Activated CD8-positive, alpha-beta memory T cell treated with anti-CD3 and anti-CD28 coated beads, Interleukin-2, amount 10 ng/mL, durations not matched to agents 7 days and 5 days (primary cell): ENCODE measurements around the gene NAA80. TPM values are rescaled to one million over a fixed set of nuclear protein-coding genes. Genes with fewer than 3 reads are reported as not detected.

Experiments used
- ATAC-seq: fragments of 150-1000 bp; cut with Tn5 transposase; one replicate; pipeline ENCODE4 v1.10.0; 2021; ENCODE audit warnings: moderate library complexity
- CTCF ChIA-PET: fragments of 350-600 bp; sonication (Branson Sonifier 250); formaldehyde crosslinking; loops from one replicate; lab custom pipeline; 2021; ENCODE audit warnings: antibody characterized with exemption; lab: Charles Lee
- DNase-seq: peaks from one replicate; pipeline ENCODE4 v3.0.0-alpha.2; 2020
- H3K27ac Mint-ChIP-seq: one replicate; pipeline ENCODE4 v1.8.0; 2021; ENCODE audit warnings: mild to moderate bottlenecking, mixed read lengths
- H3K27me3 Mint-ChIP-seq: one replicate; pipeline ENCODE4 v1.8.0; 2021; ENCODE audit warnings: mixed read lengths
- H3K36me3 Mint-ChIP-seq: one replicate; pipeline ENCODE4 v1.8.0; 2021; ENCODE audit warnings: mild to moderate bottlenecking, mixed read lengths
- H3K4me1 Mint-ChIP-seq: one replicate; pipeline ENCODE4 v1.8.0; 2021; ENCODE audit warnings: mixed read lengths
- H3K4me3 Mint-ChIP-seq: one replicate; pipeline ENCODE4 v1.8.0; 2021; ENCODE audit warnings: mild to moderate bottlenecking, moderate library complexity, mixed read lengths
- H3K9me3 Mint-ChIP-seq: one replicate; pipeline ENCODE4 v1.8.0; 2022; ENCODE audit warnings: low read depth, mixed read lengths
- total RNA-seq, 2 experiments: library from RNA; stranded (reverse); gene quantifications; one replicate each; pipeline ENCODE4 v1.2.3, GENCODE V29; 2021

Gene NAA80
- total RNA-seq, 2 experiments from 2014 or later, result 23.1 to 37.3 TPM

DNA sequence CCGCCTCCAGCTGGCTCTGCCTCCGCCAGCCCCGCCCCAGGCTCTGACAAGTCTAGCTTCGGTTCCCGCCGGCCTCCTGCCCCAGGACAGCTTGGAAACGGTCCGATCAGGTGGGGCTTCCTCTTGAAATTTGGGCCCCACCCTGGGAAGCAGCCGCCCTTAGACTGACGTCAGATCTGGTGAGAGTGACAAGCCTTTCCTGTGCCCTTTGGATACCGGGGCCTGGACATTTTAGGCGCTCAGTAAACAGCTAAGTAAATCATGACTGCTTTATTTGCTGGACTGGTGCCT lies 378 bp upstream of the NAA80 start:
- CTCF ChIA-PET, result interaction anchor here (0.7 to 17.4 kb wide), 15 partner anchors 20 to 105 kb away, joined by 3 to 266 read pairs (median 5); partner anchors contain the start of genes HYAL2, RASSF1 and TUSC2
- H3K4me3 Mint-ChIP-seq, result peak overlapping the region; percentile 96
- H3K27me3 Mint-ChIP-seq, result no peaks in the 10 kb centered on the region
- H3K9me3 Mint-ChIP-seq, result no peaks in the 10 kb centered on the region
- DNase-seq, result no peak
- no peak for ATAC-seq
- peaks cover 5% of the 10 kb centered on the region for H3K36me3 Mint-ChIP-seq
- peak overlapping the region; percentile 99 for H3K27ac Mint-ChIP-seq
- H3K4me1 Mint-ChIP-seq, result peaks cover 24% of the 10 kb centered on the region

DNA sequence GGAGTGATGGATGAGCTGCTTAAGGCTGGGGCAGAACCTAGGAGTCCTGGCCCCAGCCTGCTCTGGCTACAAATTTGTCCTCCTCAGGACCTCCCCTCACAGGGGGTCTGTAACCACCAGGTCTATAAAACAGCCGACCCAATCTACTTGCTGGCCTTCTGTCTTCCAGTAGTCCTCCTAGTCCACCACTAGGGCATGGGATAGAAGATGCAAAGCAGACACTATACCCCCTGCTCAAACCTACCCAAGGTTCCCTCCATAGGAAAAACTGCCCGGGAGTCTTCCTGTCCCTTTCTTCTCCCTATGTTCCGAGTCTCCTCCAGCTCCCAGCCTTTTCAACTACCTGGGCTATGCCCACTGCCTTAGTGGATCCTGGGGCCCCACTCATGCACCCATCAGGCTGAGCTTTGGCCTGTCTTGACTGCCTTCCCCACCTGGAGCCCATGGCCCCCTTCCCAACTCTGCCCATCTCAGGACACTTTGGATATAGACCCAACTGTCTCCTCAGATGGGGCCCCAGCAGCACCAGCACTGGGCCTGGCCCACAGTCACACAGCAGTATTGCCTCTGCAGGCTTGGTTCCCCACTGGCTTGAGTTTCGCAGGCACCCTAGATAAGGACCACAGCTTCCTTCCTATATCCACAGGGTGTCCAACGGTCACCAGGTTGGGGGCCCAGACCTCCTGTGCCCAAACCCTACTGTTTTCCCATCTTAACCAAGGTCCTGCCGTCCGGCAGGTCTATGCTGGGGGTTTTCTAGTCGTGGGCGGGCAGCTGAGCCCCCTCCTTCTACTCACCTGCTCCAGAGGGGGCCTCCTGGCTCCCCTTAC lies 1.1 kb downstream of the NAA80 start:
- ATAC-seq, result no peak
- peak; percentile 54 for DNase-seq
- no peaks in the 10 kb centered on the region for H3K27me3 Mint-ChIP-seq

DNA sequence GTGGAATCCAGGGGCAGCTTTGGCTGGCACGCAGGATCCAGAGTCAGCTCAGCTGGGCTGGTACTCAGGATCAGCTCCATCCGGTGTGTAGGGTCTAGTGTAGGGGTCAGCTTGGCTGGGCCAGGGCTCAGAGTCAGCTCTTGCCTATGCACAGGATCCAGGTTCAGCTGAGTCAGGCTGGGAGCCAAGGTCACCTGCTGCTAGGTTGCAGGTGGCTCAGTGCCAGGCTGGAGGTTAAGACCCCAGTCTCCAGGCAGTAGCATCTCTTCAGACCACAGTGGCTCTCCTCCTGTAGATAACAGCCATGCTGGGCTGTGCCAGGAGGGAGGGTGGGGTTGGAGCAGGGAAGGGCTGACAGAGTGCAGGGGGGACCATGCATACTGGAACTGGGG lies 1.8 kb downstream of the NAA80 start:
- Mint-ChIP-seq H3K27me3 (no peaks in the 10 kb centered on the region), H3K4me3 (peak overlapping the region; percentile 96), H3K9me3 (no peaks in the 10 kb centered on the region), H3K4me1 (peaks cover 29% of the 10 kb centered on the region), H3K36me3 (peaks cover 5% of the 10 kb centered on the region), H3K27ac (peak overlapping the region; percentile 99)
- ATAC-seq (no peak), DNase-seq (peak; percentile 41)
- CTCF ChIA-PET, result interaction anchor here (0.5 to 17.4 kb wide), 6 partner anchors 24 to 68 kb away, joined by 3 to 266 read pairs (median 4); partner anchors contain the start of genes HYAL2, TMEM115 and TUSC2

More for the DNA sequence above, 1.1 kb downstream of the NAA80 start:
- Mint-ChIP-seq H3K4me3 (peak overlapping the region; percentile 96), H3K36me3 (peaks cover 5% of the 10 kb centered on the region), H3K4me1 (peaks cover 23% of the 10 kb centered on the region), H3K9me3 (no peaks in the 10 kb centered on the region), H3K27ac (peak overlapping the region; percentile 99)
- CTCF ChIA-PET, result interaction anchor here (0.5 to 17.4 kb wide), 18 partner anchors 9 to 293 kb away, joined by 3 to 266 read pairs (median 4); partner anchors contain the start of genes HYAL2, RASSF1, TMEM115 and TUSC2

DNA sequence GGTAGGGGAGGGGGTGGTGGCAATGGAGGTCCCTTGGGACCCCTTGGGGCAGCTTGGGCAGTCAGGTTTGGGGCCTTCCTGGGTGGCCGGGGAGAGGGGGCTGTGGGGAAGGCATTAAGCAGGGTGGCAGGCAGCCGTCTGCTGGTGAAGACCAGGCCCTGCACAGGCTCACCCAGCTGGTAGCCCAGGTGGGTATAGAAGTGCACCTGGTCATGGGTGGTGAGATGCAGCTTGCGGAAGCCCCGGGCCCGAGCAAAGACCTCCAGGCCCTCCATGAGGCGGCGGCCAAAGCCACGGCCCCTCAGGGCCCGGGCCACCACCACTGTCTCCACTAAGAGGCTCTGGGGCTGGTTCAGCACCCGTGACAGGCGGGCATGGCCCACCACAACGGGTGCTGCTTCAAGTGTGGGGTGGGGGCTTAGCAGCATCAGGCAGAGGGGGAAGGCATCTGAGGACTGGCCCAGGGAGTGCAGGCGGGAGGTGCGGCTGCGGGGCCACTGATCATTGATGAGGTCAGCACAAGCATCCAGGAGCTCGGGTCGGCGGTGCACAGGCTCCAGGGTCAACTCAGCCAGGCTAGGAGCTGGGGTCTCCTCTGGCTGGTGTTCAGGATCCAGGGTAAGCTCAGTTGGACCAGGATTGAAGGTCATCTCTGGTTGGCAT lies 2.4 kb downstream of the NAA80 start:
- no peaks in the 10 kb centered on the region for H3K27me3 Mint-ChIP-seq
- H3K9me3 Mint-ChIP-seq, result no peaks in the 10 kb centered on the region
- CTCF ChIA-PET, result interaction anchor here (1.6 to 17.4 kb wide), 2 partner anchors 25 to 63 kb away, joined by 4 to 266 read pairs; partner anchors contain the start of genes HYAL2, TMEM115 and TUSC2
- H3K36me3 Mint-ChIP-seq, result peaks cover 5% of the 10 kb centered on the region
- DNase-seq, result peak; percentile 40
- no peak overlapping the region for H3K4me3 Mint-ChIP-seq
- H3K4me1 Mint-ChIP-seq, result peaks cover 30% of the 10 kb centered on the region
- no peak for ATAC-seq
- H3K27ac Mint-ChIP-seq, result peak overlapping the region; percentile 99

DNA sequence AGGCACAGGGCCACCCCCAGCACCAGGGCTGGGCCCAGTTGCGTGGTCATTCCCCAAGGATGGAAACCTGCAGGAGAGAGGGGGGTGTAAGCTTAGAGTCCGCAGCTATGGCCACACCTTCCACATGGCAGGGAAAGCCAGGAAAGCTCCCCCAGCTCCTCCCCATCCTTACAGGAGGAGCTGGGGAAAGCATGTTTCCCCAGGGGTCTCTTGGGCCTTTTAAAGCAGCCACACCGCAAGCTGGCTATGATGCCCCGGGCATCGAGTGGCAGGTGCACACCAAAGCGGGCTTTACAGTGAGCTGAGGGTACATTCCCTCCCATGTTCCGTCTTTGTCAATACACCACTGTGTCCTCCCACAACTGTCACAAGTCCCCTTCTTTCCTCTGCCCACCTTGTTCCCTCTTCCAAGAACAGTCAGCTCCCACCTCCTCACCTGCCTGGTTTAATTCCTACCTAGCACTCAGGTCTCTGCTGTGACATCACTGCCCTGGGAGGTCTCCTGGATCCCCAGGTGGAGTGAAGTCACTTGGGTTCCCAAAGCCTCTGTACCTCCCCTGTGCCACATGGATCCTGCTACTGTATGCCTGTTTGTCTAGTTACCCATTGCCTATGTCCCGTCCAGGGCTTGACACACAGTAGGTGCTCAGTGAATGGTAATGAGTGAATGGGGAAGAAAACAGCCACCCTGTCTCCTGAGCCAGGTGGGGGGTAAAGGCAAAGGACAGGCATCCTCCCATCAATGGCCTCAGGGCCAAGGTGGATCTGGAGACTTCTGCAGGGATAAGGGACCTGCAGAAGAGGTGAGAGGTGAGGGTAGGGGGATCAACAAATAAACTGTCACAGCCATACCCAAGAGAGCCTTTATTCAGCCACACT lies 3.4 kb downstream of the NAA80 start:
- Mint-ChIP-seq H3K9me3 (no peaks in the 10 kb centered on the region), H3K27ac (no peak overlapping the region), H3K4me1 (peaks cover 32% of the 10 kb centered on the region), H3K36me3 (peaks cover 5% of the 10 kb centered on the region), H3K4me3 (no peak overlapping the region), H3K27me3 (no peaks in the 10 kb centered on the region)
- ATAC-seq (no peak), DNase-seq (no peak)
- CTCF ChIA-PET, result interaction anchor here (0.9 to 17.4 kb wide), 4 partner anchors 26 to 69 kb away, joined by 3 to 266 read pairs (median 4); partner anchors contain the start of genes HYAL2 and TUSC2

DNA sequence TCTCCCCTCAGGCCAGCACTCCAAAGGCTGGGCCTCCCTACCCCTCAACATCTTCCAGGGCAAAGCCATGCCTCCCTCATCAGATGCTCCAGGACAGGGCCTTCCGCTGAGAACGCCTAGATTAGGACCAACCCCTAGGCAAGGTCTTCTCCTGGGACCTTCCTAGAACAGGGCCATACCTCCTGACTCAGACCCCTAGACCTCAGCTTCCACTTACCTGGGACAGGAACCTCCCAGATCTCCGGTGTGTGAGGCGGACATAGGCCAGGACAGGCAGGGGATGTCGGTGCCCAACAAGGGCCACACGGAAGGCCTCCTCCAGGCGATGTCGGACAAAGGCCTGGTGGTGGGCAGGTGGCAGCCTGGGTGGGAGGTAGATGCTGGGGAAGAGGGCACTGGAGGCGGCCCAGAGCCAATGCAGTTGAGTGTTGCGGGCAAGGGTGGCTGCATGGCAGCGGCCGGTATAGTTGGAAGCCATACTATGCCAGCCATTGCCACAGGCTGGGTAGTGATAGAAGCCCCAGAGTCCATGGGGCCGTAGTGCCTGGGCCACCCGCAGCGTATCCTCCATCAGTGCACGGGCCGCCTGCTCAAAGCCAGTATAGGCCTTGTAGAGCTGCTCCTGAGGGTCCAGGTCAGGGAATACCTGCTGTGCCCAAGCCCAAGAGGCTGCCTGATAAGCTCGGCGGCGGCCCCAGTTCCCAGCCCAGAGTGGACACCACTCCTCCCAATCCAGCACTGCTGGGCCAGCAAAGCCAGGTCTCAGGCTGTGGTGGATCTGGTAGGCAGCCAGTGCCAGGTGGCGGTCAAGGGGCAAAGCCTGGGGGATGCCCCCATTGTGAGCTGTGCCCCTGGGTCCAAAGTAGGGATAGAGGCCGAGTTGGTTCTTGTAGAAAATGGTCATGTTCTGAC lies 4.5 kb downstream of the NAA80 start:
- peaks cover 30% of the 10 kb centered on the region for H3K4me1 Mint-ChIP-seq
- H3K27me3 Mint-ChIP-seq, result no peaks in the 10 kb centered on the region
- ATAC-seq (no peak), DNase-seq (peak; percentile 39)
- no peak overlapping the region for H3K4me3 Mint-ChIP-seq
- no peak overlapping the region for H3K27ac Mint-ChIP-seq
- H3K36me3 Mint-ChIP-seq, result peaks cover 7% of the 10 kb centered on the region
- CTCF ChIA-PET, result interaction anchor here (0.9 to 17.4 kb wide), 5 partner anchors 27 to 68 kb away, joined by 3 to 266 read pairs (median 3); partner anchors contain the start of genes HYAL2 and TUSC2
- no peaks in the 10 kb centered on the region for H3K9me3 Mint-ChIP-seq

DNA sequence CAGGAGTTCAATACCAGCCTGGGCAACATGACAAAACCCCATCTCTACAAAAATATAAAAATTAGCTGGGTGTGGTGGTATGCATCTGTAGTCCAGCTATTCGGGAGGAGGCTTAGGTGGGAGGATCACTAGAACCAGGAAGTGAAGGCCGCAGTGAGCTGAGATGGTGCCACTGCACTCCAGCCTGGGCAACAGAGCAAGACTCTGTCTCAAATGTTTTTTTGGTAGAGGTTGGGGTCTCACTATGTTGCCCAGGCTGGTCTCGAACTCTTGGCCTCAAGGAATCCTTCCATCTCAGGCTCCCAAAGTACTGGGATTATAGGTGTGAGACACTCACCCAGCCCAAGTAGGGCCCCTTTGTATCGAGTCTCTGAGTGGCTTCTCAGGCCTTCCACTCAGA lies 5.1 kb downstream of the NAA80 start:
- CTCF ChIA-PET, result interaction anchor here (1.6 to 17.4 kb wide), 2 partner anchors 27 to 55 kb away, joined by 3 to 266 read pairs; partner anchors contain the start of genes HYAL2 and TUSC2
- Mint-ChIP-seq H3K36me3 (peaks cover 7% of the 10 kb centered on the region), H3K4me3 (no peak overlapping the region), H3K27ac (no peak overlapping the region), H3K9me3 (no peaks in the 10 kb centered on the region), H3K4me1 (peaks cover 29% of the 10 kb centered on the region), H3K27me3 (no peaks in the 10 kb centered on the region)
- no peak for DNase-seq
- ATAC-seq, result no peak

DNA sequence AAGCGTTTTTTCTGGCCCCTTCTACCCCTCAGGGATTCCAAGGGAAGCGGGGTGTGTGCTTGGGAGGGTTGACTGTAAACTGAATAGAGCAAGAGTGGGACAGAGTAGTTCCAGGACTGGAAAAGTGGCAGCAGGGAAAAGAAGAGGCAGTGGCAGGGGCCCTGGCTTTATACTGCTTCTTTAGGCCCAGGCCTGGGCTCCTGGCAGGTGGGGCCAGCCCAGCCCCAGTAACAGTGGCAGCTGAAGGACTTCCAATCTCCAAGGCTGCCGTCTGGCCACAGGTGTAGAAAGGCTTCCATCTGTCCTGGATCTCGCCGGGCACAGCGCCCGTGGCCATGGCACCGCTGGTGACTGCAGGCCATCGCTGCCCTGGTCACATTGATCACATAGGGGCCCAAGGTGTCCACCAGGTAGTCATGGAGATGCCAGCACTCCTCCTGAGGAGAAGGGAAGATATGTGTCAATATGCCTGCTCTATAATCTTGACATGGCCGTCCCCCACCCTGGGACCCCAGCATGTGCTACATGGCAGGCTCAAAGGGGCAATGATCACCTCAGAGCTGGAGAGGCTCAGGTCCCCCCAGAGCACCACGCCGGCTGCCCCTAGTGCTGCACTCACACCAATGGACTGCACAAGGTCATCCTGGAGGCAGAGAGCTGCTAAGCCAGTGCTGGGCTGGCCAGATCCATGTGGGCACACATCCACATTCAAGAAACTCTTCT lies 6.0 kb downstream of the NAA80 start:
- Mint-ChIP-seq H3K4me1 (peaks cover 29% of the 10 kb centered on the region), H3K27ac (peak overlapping the region; percentile 97), H3K4me3 (peak overlapping the region; percentile 79), H3K9me3 (no peaks in the 10 kb centered on the region), H3K36me3 (peaks cover 9% of the 10 kb centered on the region), H3K27me3 (no peaks in the 10 kb centered on the region)
- ATAC-seq (no peak), DNase-seq (peak; percentile 41)
- CTCF ChIA-PET, result interaction anchor here (1.0 to 17.4 kb wide), 7 partner anchors 16 to 99 kb away, joined by 3 to 266 read pairs (median 7); partner anchors contain the start of genes GNAI2, HYAL2 and TUSC2

DNA sequence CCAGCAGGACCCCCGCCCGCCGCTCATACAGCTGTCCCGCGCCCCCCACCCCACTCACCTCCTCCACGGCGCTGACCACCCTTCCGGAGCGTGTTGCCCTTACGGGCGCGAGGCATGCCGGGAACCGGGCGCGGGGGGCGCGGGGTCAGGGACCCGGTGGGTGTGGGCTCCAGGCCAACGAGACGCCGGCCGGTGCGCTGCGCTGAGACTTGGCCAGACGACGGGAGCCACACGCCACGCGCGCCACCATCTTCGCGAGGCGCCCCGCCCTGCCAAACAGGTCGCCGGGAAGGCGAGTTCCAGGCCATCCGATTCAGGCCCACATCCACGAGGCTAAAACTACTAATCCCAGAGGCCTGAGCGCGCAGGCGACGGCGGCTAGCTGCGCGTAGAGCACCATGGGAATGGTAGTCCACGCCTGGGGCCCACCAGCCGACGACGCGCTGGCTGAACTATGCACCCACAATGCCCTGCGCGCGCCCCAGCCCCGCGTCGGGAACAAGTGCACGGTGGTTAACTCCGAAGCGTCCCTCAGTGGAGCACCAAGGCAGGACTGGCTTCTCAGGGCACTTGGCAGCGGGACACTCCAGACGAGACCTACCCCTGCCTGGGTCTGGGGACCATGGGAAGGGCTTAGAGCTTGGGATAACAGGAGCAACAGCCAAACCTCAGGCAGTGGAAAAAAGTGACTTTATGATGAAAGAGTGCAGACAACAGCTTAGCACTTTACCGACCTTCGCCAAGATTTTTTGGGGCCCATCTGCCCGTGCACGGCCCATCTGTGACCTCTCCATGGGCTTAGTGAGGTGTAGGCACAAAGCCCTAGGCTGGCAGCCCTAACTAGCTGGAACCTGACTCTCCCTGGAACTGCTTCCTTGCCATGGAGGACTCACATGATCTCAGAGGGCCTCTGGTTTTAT lies 6.8 kb downstream of the NAA80 start, which contains the start of gene IFRD2:
Gene IFRD2, minus strand, starts transcription at position 271 of the 920 bp plus-strand sequence. Its CDS starts 155 bp downstream, at position 116.
- Mint-ChIP-seq H3K4me1 (peaks cover 22% of the 10 kb centered on the region), H3K9me3 (no peaks in the 10 kb centered on the region), H3K27ac (peak within 1 kb of the TSS; percentile 97), H3K4me3 (peak within 1 kb of the TSS; percentile 79), H3K27me3 (no peaks in the 10 kb centered on the region), H3K36me3 (peaks cover 10% of the 10 kb centered on the region)
- ATAC-seq, result peak; percentile 98
- CTCF ChIA-PET, result interaction anchor here (0.7 to 17.4 kb wide), 12 partner anchors 11 to 98 kb away, joined by 3 to 266 read pairs (median 4); partner anchors contain the start of genes GNAI2, HYAL2 and TUSC2
- peak; percentile 98 for DNase-seq

DNA sequence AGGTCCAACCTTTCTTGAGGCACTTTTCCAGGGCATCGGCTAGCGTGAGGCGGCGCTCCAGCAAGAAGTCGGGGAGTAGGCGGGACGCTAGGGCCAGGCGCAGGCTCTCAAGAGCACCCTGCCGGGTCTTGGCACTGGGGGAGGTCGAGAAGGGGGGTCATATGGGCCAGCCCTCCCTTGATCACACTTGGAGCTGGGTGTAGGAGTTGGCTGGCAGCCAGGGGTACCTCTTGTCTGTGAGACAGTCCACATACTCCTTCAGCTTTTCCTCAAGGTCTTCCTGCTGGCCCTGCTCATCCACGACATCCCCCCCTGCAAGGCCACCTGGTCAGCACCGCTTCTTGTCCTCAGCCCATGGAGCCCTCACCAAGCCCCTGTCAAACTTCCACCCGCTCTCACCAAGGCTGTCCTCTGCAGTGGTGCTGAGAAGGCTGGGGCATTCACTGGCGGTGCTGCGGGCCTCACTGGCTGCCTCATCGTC lies 9.0 kb downstream of the NAA80 start:
- ATAC-seq (no peak), DNase-seq (no peak)
- Mint-ChIP-seq H3K4me3 (peak overlapping the region; percentile 24), H3K27me3 (no peaks in the 10 kb centered on the region), H3K9me3 (no peaks in the 10 kb centered on the region), H3K27ac (no peak overlapping the region), H3K36me3 (peaks cover 6% of the 10 kb centered on the region), H3K4me1 (peaks cover 19% of the 10 kb centered on the region)
- CTCF ChIA-PET, result interaction anchor here (1.0 to 4.0 kb wide), 3 partner anchors 12 to 44 kb away, joined by 3 to 18 read pairs (median 4); no protein-coding TSS in a partner anchor
